Measurements from ENCODE around the gene UBTD1.
"Not testable (repeated sequence)": the region's sequence is repeated elsewhere in the genome, so short reads cannot be mapped to it uniquely, and the experiment has no call there.

UBTD1 gene

DNA sequence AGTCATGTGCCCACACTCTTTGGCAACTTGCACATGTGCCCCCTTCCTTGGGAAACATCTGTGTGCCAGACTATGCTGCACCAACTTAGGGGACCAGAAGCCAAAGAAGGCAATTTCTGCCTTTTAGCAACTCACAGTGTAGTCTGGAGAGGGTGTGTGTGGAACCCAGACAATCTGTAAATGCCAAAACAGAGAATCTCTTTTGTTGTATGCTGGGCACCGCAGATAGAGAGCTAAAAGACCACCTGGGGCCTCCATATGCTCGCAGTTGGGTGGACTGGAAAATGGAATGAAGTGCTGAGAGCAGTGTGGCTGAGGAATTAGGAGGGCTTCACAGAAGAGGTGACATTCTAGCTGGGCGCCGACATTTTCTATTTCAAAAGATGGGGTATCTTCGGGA is 26.4 kb downstream of the UBTD1 start:
- no peak for DNase-seq (ENCODE audit: low read depth, low spot score)
- in situ Hi-C loops (cut with HindIII; ENCODE audit: low sequenced_read_pairs): no loop called here
- H3K4me3 ChIP-seq (ENCODE audit: low read depth, low read length): no peak overlapping the region
- TF ChIP-seq, protein P1, sequence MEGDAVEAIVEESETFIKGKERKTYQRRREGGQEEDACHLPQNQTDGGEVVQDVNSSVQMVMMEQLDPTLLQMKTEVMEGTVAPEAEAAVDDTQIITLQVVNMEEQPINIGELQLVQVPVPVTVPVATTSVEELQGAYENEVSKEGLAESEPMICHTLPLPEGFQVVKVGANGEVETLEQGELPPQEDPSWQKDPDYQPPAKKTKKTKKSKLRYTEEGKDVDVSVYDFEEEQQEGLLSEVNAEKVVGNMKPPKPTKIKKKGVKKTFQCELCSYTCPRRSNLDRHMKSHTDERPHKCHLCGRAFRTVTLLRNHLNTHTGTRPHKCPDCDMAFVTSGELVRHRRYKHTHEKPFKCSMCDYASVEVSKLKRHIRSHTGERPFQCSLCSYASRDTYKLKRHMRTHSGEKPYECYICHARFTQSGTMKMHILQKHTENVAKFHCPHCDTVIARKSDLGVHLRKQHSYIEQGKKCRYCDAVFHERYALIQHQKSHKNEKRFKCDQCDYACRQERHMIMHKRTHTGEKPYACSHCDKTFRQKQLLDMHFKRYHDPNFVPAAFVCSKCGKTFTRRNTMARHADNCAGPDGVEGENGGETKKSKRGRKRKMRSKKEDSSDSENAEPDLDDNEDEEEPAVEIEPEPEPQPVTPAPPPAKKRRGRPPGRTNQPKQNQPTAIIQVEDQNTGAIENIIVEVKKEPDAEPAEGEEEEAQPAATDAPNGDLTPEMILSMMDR (IDR thresholded peaks at IDR 0.05; ENCODE audit: low read depth, low read length): no peak

DNA sequence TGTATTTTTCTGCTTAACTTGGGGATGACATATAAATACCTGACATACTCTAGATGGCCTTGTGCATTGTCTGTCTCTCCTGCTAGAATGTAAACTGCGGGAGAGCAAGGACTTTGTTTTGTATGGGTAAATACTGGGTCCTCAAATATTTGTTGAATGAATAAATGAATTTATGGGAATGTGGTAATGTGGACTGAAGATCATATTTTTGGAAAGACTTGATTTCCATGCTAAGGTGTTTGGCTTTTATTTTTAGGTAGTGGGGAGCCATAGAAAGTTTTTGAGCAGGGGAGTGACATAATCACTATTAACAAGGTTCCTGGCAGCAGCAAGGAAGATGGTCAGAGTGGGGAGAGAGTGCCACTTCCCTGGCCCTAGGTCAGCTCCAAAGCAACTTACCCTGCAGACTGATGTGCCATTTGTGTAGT is 27.0 kb downstream of the UBTD1 start:
- in situ Hi-C loops (cut with HindIII; ENCODE audit: low sequenced_read_pairs): no loop called here
- DNase-seq (ENCODE audit: low read depth, low spot score): no peak
- H3K4me3 ChIP-seq (ENCODE audit: low read depth, low read length): no peak overlapping the region
- TF ChIP-seq, protein P1 (IDR thresholded peaks at IDR 0.05; ENCODE audit: low read depth, low read length): no peak

DNA sequence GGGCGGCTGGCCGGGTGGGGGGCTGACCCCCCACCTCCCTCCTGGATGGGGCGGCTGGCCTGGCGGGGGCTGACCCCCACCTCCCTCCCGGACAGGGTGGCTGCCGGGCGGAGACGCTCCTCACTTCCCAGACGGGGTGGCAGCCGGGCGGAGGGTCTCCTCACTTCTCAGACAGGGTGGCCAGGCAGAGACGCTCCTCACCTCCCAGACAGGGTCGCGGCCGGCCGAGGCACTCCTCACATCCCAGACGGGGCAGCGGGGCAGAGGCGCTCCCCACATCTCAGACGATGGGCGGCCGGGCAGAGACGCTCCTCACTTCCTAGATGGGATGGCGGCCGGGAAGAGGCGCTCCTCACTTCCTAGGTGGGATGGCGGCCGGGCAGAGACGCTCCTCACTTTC is 30.2 kb downstream of the UBTD1 start:
- DNase-seq (ENCODE audit: low read depth, low spot score); H3K4me3 ChIP-seq (ENCODE audit: low read depth, low read length); in situ Hi-C loops (cut with HindIII; ENCODE audit: low sequenced_read_pairs): not testable (repeated sequence)

DNA sequence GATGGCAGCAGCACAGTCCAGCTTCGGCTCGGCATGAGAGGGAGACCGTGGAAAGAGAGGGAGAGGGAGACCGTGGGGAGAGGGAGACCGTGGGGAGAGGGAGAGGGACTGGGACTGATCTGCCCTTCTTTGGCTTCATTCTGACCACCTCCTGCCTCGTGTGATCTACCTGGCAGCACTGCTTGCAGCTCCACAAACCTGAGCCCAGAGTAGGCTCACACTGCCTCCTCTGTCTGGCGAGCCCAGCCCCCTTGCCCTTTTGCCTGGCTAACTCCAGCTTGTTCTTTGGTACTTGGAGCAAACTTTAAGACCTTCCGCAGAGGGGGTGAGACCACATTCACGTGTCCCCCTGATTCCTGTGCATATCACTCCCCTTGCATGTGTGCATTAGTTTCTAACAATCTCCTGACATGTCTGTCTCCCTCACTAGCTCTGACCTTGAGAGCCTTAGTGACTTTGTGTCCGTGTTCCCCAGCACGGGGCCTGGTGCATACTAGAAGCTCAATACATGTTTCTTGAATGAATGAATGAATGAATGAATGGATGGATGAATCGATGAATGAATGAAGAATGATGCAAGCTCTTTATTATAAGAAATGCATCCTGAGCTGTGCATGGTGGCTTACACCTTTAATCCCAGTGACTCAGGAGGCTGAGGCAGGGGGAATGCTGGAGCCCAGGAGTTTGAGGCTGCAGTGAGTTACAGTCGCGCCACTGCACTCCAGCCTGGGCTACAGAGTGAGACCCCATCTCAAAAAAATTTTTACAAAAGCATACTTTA is 31.2 kb downstream of the UBTD1 start:
- DNase-seq (ENCODE audit: low read depth, low spot score): no peak
- TF ChIP-seq, protein P1 (IDR thresholded peaks at IDR 0.05; ENCODE audit: low read depth, low read length): no peak
- in situ Hi-C loops (cut with HindIII; ENCODE audit: low sequenced_read_pairs): no loop called here
- H3K4me3 ChIP-seq (ENCODE audit: low read depth, low read length): no peak overlapping the region

DNA sequence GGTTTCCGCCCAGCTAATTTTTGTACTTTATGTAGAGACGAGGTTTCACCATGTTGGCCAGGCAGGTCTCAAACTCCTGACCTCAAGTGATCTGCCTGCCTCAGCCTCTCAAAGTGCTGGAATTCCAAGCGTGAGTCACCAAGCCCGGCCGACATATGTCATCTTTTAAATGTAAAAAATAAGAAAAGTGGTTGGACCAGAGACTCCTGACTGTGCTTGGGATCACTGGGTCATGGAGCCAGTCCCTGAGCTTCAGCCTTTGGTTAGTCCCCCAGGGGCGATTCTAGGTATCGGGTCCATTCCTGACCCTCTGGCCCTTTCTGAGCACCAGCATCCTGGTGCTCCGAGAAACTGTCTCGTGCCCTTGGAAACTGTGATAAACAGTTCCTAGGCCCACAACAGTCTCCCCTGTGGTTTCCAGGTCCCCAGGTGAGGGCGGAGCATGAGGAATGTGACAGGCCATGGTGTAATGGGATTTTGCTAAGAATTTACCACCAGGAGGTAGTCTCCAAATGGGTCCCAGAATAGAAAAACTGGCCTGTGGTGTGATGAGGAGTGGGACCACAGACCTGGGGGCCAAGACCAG is 32.8 kb downstream of the UBTD1 start:
- TF ChIP-seq, protein P1 (IDR thresholded peaks at IDR 0.05; ENCODE audit: low read depth, low read length): no peak
- H3K4me3 ChIP-seq (ENCODE audit: low read depth, low read length): no peak overlapping the region
- DNase-seq (ENCODE audit: low read depth, low spot score): peak; percentile 48
- in situ Hi-C loops (cut with HindIII; ENCODE audit: low sequenced_read_pairs): no loop called here

DNA sequence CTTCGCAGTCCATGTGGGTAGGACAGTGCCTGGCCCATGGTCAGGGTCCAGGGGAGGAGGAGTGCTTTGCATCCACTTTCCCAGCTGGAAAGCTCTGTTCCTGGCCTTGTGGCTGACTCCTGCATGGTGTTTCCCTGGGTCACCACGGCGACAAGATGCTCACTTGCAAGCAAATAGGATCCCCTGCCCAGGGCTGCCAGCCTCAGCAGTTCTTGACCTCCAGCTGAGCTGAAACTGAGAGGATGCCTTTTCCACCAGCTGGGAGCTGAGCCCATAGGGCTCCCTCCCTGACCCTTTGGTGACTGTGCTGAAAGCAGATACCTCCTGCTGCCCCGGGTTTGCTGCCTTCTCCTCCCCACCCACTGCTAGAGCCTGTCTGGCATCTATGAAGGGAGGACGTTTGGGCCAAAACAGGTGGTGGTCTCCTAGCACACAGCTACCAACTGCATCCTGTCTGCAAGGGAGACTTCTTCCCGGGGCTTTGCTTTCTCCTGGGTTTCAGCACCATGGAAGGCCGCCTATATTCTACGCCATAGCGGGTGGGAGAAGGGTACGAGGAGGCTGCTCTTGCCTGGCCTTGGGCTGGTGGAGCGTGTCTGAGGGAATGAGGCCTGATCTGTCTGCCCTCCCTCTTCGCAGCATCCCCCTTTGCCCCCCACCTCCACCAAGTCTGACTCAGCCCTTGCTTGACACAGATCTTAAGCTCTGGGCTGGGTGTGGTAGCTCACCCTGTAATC is 34.4 kb downstream of the UBTD1 start:
- TF ChIP-seq, protein P1 (IDR thresholded peaks at IDR 0.05; ENCODE audit: low read depth, low read length): no peak
- in situ Hi-C loops (cut with HindIII; ENCODE audit: low sequenced_read_pairs): no loop called here
- H3K4me3 ChIP-seq (ENCODE audit: low read depth, low read length): no peak overlapping the region
- DNase-seq (ENCODE audit: low read depth, low spot score): peak; percentile 73

DNA sequence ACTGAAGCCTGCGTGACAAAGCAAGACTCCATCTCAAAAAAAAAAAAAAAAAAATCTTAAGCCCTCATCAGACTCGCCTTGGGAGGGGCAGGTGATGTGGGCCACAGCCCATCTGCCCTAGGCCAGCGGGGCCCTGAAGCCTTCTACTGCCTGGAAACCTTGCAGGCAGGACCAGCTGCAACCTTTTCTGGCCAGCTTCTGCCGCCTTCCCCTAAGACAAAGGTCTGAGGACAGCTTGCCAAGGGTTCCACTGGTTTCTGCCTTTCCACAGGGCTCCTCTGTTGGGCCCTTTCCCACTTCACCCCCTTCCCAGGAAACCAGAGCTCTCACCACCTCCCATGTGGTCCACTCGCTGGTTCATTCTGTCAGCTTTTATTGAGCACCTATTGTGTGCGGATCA is 35.2 kb downstream of the UBTD1 start:
- in situ Hi-C loops (cut with HindIII; ENCODE audit: low sequenced_read_pairs): no loop called here

More for the DNA sequence above, 35.2 kb downstream of the UBTD1 start:
- TF ChIP-seq, protein P1 (IDR thresholded peaks at IDR 0.05; ENCODE audit: low read depth, low read length): no peak
- no peak for DNase-seq (ENCODE audit: low read depth, low spot score)
- H3K4me3 ChIP-seq (ENCODE audit: low read depth, low read length): no peak overlapping the region
